ENCODE measurements around the gene CDKN2B-AS1.

DNA sequence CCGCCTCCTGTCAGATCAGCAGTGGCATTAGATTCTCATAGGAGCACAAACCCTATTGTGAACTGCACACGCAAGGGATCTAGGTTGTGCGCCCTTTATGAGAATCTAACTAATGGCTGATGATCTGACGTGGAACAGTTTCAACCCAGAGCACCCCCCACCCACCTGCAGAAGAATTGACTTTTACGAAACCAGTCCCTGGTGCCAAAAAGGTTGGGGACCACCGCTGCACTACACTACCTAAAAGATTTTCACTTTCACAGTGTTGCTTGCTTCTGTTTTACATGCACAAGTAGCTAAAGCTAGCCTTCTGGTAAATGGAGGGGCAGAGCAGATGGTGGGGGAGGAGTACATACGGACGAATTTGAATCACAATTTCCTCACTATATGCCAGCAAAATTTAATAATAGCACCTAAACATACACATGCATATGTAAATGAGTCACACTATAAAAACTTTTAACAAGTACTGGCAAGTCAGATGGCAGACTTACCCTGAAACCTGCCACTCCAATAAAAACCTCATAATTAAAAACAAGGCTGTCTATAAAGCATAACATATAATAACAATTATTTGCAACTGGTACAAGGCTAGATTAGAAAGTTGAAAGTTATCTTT, 38.5 kb downstream of the CDKN2B-AS1 start:
- TF ChIP-seq, protein P1, sequence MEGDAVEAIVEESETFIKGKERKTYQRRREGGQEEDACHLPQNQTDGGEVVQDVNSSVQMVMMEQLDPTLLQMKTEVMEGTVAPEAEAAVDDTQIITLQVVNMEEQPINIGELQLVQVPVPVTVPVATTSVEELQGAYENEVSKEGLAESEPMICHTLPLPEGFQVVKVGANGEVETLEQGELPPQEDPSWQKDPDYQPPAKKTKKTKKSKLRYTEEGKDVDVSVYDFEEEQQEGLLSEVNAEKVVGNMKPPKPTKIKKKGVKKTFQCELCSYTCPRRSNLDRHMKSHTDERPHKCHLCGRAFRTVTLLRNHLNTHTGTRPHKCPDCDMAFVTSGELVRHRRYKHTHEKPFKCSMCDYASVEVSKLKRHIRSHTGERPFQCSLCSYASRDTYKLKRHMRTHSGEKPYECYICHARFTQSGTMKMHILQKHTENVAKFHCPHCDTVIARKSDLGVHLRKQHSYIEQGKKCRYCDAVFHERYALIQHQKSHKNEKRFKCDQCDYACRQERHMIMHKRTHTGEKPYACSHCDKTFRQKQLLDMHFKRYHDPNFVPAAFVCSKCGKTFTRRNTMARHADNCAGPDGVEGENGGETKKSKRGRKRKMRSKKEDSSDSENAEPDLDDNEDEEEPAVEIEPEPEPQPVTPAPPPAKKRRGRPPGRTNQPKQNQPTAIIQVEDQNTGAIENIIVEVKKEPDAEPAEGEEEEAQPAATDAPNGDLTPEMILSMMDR (IDR thresholded peaks at IDR 0.05), result no peak
- no peak for TF ChIP-seq POLR2AphosphoS5 (IDR thresholded peaks at IDR 0.05)
